ENCODE measurements around the gene IFTAP.
"Not testable (repeated sequence)": the region's sequence is repeated elsewhere in the genome, so short reads cannot be mapped to it uniquely, and the experiment has no call there.

The IFTAP gene

DNA sequence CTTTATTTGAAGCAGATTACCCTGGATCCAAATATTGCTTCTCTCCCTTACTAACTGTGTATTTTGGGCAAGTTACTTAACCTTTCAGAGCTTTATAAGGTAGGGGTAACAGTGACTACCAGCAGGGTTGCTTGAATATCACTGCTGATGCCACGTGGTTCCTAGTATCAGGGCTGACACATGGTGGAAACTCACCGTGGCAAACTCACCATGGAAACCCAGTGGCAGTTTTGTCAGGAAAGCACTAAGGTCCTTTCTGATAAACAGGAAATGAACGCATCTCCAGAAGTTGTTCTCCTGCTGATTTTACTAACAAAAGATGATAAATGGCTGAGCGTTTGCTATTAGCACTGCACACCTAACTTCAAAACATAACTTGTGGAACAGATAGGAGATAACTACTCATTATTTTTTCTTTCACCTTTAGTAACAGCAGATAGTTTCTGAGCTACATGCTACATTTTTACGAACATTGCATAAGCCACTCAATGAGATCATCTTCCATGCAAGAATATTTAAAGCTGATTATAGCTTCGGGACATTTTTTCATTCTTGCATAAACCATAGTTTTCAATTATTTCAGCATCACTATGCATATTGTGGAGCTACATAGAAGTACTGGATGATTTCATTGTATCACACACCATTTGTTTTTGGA is 63.4 kb downstream of the IFTAP start:
- H3K27me3 ChIP-seq (ENCODE audit: insufficient read depth, insufficient read length): no peaks in the 10 kb centered on the region
- no peaks in the 10 kb centered on the region for H3K36me3 ChIP-seq (ENCODE audit: insufficient read depth, insufficient read length, low read length)
- no peak for DNase-seq (ENCODE audit: low read depth, low spot score)
- no peak for TF ChIP-seq YY1 (IDR thresholded peaks at IDR 0.05; ENCODE audit: insufficient read depth, insufficient read length)
- no peak for TF ChIP-seq ZNF274 (IDR thresholded peaks at IDR 0.05; ENCODE audit: low read depth, low read length)
- TF ChIP-seq SUZ12 (IDR thresholded peaks at IDR 0.05; ENCODE audit: extremely low read depth, insufficient read depth, insufficient read length): no peak
- no peak overlapping the region for H3K4me3 ChIP-seq (ENCODE audit: insufficient read length, low read depth)
- no peaks in the 10 kb centered on the region for H3K4me1 ChIP-seq (ENCODE audit: insufficient read depth, insufficient read length)
- peaks cover 14% of the 10 kb centered on the region; the same call in 1 of the 2 replicates for H3K9me3 ChIP-seq (ENCODE audit: insufficient read depth, low read length)
- H3K9ac ChIP-seq (ENCODE audit: insufficient read length, low read depth): no peak overlapping the region

DNA sequence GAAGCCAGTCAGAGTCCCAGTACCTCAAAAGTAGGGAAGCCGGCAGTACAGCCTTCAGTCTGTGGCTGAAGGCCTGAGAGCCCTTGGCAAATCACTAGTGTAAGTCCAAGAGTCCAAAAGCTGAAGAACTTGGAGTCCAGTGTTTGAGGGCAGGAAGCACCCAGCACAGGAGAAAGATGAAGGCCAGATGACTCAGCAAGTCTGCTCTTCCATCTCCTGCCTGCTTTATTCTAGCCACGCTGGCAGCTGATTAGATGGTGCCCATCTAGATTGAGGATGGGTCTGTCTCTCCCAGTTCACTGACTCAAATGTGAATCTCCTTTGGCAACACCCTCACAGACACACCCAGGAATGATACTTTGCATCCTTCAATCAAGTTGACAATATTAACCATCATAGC is 67.1 kb downstream of the IFTAP start:
- H3K4me1 ChIP-seq (ENCODE audit: insufficient read depth, insufficient read length); H3K27me3 ChIP-seq (ENCODE audit: insufficient read depth, insufficient read length); H3K9ac ChIP-seq (ENCODE audit: insufficient read length, low read depth); H3K36me3 ChIP-seq (ENCODE audit: insufficient read depth, insufficient read length, low read length); DNase-seq (ENCODE audit: low read depth, low spot score); H3K4me3 ChIP-seq (ENCODE audit: insufficient read length, low read depth): not testable (repeated sequence)
- H3K9me3 ChIP-seq (ENCODE audit: insufficient read depth, low read length): peaks cover 22% of the 10 kb centered on the region; the same call in 1 of the 2 replicates

DNA sequence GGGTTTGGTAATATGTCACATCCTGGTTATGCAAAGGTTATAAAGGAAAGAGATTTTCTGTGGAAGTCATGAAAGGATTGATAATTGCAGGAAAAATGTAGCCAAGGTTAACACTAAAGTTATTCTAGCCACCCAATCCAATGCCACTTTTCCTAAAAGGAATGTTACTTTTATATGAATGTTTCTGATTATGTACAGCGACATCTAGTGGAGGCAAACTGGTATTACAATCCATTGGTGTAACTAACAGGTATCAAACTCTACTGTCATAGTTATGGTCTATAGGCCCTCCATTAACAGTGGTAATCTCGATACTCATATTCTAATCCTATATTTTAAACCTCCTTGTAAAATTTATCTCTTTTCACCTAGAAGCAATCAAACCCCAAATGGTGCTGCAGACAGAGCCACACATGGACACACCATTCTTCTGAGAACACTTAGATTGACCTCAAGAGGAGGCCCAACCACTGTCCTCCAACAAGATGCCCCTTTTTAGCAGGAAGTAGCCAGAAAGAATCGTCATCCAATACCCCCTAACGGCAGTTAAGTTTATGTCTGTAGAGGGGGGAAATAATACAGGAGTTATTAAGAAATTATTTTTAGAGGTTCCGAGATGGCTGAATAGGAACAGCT is 78.6 kb downstream of the IFTAP start:
- H3K36me3 ChIP-seq (ENCODE audit: insufficient read depth, insufficient read length, low read length): no peaks in the 10 kb centered on the region
- TF ChIP-seq ZNF274 (IDR thresholded peaks at IDR 0.05; ENCODE audit: low read depth, low read length): no peak
- TF ChIP-seq SUZ12 (IDR thresholded peaks at IDR 0.05; ENCODE audit: extremely low read depth, insufficient read depth, insufficient read length): no peak
- TF ChIP-seq YY1 (IDR thresholded peaks at IDR 0.05; ENCODE audit: insufficient read depth, insufficient read length): no peak
- H3K9me3 ChIP-seq (ENCODE audit: insufficient read depth, low read length): peaks cover 20% of the 10 kb centered on the region
- H3K27me3 ChIP-seq (ENCODE audit: insufficient read depth, insufficient read length): no peaks in the 10 kb centered on the region
- H3K9ac ChIP-seq (ENCODE audit: insufficient read length, low read depth): no peak overlapping the region
- no peaks in the 10 kb centered on the region for H3K4me1 ChIP-seq (ENCODE audit: insufficient read depth, insufficient read length)
- DNase-seq (ENCODE audit: low read depth, low spot score): peak; percentile 15
- no peak overlapping the region for H3K4me3 ChIP-seq (ENCODE audit: insufficient read length, low read depth)

GRCh38 chr11:36679547-36679946 is 85.2 kb downstream of the IFTAP start:
- not testable (repeated sequence) for DNase-seq (ENCODE audit: low read depth, low spot score); H3K4me3 ChIP-seq (ENCODE audit: insufficient read length, low read depth); H3K9ac ChIP-seq (ENCODE audit: insufficient read length, low read depth); H3K27me3 ChIP-seq (ENCODE audit: insufficient read depth, insufficient read length); H3K4me1 ChIP-seq (ENCODE audit: insufficient read depth, insufficient read length); H3K36me3 ChIP-seq (ENCODE audit: insufficient read depth, insufficient read length, low read length); H3K9me3 ChIP-seq (ENCODE audit: insufficient read depth, low read length)

DNA sequence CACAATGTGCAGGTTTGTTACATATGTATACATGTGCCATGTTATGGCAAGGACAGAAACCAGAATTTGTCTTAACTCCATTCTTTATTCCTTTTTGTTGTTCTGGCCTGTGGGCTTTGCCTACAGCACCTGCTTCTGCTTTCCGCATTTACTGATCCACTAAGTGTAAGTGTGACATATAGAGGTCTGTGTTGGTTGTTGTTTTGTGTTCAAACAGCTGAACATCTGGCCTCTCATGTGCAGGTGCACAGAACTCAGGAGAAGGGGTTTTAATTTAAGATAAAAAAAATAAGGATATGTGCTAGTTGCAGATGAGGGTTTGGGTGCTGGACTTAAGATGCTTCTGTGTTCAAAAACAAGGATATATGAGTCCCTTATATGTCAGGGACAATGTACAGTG is 89.5 kb downstream of the IFTAP start:
- H3K36me3 ChIP-seq (ENCODE audit: insufficient read depth, insufficient read length, low read length): no peaks in the 10 kb centered on the region
- no peaks in the 10 kb centered on the region for H3K4me1 ChIP-seq (ENCODE audit: insufficient read depth, insufficient read length)
- TF ChIP-seq YY1 (IDR thresholded peaks at IDR 0.05; ENCODE audit: insufficient read depth, insufficient read length): no peak
- TF ChIP-seq SUZ12 (IDR thresholded peaks at IDR 0.05; ENCODE audit: extremely low read depth, insufficient read depth, insufficient read length): no peak
- no peak for TF ChIP-seq ZNF274 (IDR thresholded peaks at IDR 0.05; ENCODE audit: low read depth, low read length)
- H3K27me3 ChIP-seq (ENCODE audit: insufficient read depth, insufficient read length): no peaks in the 10 kb centered on the region
- no peak for DNase-seq (ENCODE audit: low read depth, low spot score)
- no peaks in the 10 kb centered on the region for H3K9me3 ChIP-seq (ENCODE audit: insufficient read depth, low read length)
- no peak overlapping the region for H3K4me3 ChIP-seq (ENCODE audit: insufficient read length, low read depth)
- H3K9ac ChIP-seq (ENCODE audit: insufficient read length, low read depth): no peak overlapping the region

DNA sequence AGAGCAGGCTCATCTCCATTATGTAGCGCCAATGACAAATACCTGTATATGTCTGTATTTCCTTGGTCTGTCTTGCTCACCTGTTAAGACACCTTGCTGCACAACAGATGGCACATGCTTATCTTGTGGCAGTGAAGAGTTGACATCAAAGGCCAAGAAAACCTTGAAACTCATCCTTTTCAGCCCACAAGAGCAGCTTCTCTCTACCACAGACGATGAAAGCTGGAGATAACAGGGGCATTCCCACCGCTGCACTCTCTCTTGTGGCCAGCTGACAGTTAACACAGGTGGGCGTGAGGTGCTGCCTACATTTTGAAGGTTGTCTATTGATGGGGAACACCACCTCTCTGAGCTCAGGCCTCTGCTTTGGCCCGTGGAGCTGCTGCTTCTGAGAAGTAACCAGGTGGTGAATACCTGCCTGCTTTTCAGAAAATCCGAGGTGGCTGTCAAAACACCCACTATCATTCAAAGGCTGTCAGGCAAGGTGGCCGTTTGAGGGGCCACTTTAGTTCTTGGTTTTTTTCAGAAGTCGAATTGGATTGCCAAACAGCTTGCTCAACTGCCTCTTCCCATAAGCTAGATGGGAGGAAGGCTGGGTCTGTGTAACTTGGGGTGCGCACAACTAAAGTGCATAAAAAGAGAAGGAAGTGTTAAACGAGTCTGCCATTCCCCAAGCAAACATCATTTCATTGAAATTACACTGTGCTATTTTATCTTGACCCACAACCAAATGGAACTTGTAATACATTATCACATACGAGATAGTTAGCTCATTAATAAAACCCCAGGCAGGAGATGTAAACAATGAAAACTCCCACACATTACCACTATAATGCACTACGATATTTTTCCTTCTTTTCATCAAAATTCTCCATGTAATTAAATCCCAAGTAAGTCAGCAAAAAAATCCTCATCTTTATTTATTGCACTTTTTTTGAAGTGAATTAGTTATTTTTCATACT is 90.8 kb downstream of the IFTAP start:
- no peak for DNase-seq (ENCODE audit: low read depth, low spot score)
- Histone ChIP-seq H3K9me3 (ENCODE audit: insufficient read depth, low read length) (no peaks in the 10 kb centered on the region), H3K4me3 (ENCODE audit: insufficient read length, low read depth) (no peak overlapping the region), H3K36me3 (ENCODE audit: insufficient read depth, insufficient read length, low read length) (no peaks in the 10 kb centered on the region), H3K27me3 (ENCODE audit: insufficient read depth, insufficient read length) (no peaks in the 10 kb centered on the region), H3K9ac (ENCODE audit: insufficient read length, low read depth) (no peak overlapping the region), H3K4me1 (ENCODE audit: insufficient read depth, insufficient read length) (no peaks in the 10 kb centered on the region)
- TF ChIP-seq YY1 (IDR thresholded peaks at IDR 0.05; ENCODE audit: insufficient read depth, insufficient read length) (no peak), ZNF274 (IDR thresholded peaks at IDR 0.05; ENCODE audit: low read depth, low read length) (no peak), SUZ12 (IDR thresholded peaks at IDR 0.05; ENCODE audit: extremely low read depth, insufficient read depth, insufficient read length) (no peak)

- Histone ChIP-seq H3K27me3 (ENCODE audit: insufficient read depth, insufficient read length) (no peaks in the 10 kb centered on the region), H3K9me3 (ENCODE audit: insufficient read depth, low read length) (no peaks in the 10 kb centered on the region), H3K9ac (ENCODE audit: insufficient read length, low read depth) (no peak overlapping the region), H3K36me3 (ENCODE audit: insufficient read depth, insufficient read length, low read length) (no peaks in the 10 kb centered on the region), H3K4me3 (ENCODE audit: insufficient read length, low read depth) (no peak overlapping the region), H3K4me1 (ENCODE audit: insufficient read depth, insufficient read length) (no peaks in the 10 kb centered on the region)
- TF ChIP-seq ZNF274 (IDR thresholded peaks at IDR 0.05; ENCODE audit: low read depth, low read length) (no peak), SUZ12 (IDR thresholded peaks at IDR 0.05; ENCODE audit: extremely low read depth, insufficient read depth, insufficient read length) (no peak), YY1 (IDR thresholded peaks at IDR 0.05; ENCODE audit: insufficient read depth, insufficient read length) (no peak)
- no peak for DNase-seq (ENCODE audit: low read depth, low spot score)
Measured at GRCh38 chr11:36688132-36688531, 93.8 kb downstream of the IFTAP start.

Data from NT2/D1 (cell line).